Testis (tissue), 3 donors: Measurements from ENCODE around the gene OCA2. TPM values are rescaled to one million over a fixed set of nuclear protein-coding genes. Genes with fewer than 3 reads are reported as not detected.

Experiments used
- DNase-seq: peaks from one replicate; pipeline ENCODE4 v3.0.0-alpha.2; 2019
- H3K27ac ChIP-seq, 2 donors: fragments of 200-600 bp; sonication (generic); one replicate each; pipeline ENCODE4 v1.5.1; 2019
- H3K27me3 ChIP-seq: fragments of 200-600 bp; sonication (generic); one replicate; pipeline ENCODE4 v1.5.1; 2019
- H3K36me3 ChIP-seq: fragments of 200-600 bp; sonication (generic); one replicate; pipeline ENCODE4 v1.5.1; 2017; ENCODE audit warnings: low read depth; ENCODE audit errors: missing control alignments
- H3K4me1 ChIP-seq: fragments of 200-600 bp; sonication (generic); one replicate; pipeline ENCODE4 v1.5.1; 2019
- H3K4me3 ChIP-seq, 2 donors: fragments of 200-600 bp; sonication (generic); one replicate each; pipeline ENCODE4 v1.5.1; 2017 to 2019
- H3K9me3 ChIP-seq: fragments of 200-600 bp; sonication (generic); one replicate; pipeline ENCODE4 v1.5.1; 2017
- CTCF ChIP-seq, 3 experiments: fragments of 450-650 bp in 2 of 3; fragments of 200-600 bp in 1 of 3; sonication (generic) in 1 of 3; IDR thresholded peaks; one replicate each; pipeline ENCODE4 v1.5.1; 2016 to 2019; ENCODE audit warnings: antibody characterized with exemption in 3 of 3, mild to moderate bottlenecking in 2 of 3, moderate library complexity in 1 of 3
- POLR2A ChIP-seq: fragments of 450-650 bp; IDR thresholded peaks from one replicate; pipeline ENCODE4 v1.6.1; 2017; ENCODE audit warnings: antibody characterized with exemption, mild to moderate bottlenecking, moderate library complexity
- WGBS, 2 donors: methylation state at CpG; one replicate each; pipeline ENCODE4 v1.1.5; 2018; 5-methylcytosine and 5-hydroxymethylcytosine counted together
- intact Hi-C: fragments of 100-400 bp; cut with DNase I; formaldehyde crosslinking; loops from one replicate; pipeline ENCODE4 v1.15.1; 2023; ENCODE audit warnings: low total_unique reads
- polyA plus RNA-seq: library from polyadenylated mRNA; stranded (reverse); fragments of 350-450 nt; fragmentation: Illumina TruSeq; extraction: RNeasy Lipid Tissue Mini Kit (QIAGEN cat#74804); gene quantifications from one replicate; pipeline ENCODE4 v1.2.3, GENCODE V29; 2014; ENCODE audit warnings: low read depth, low replicate concordance; ENCODE audit not compliant: insufficient read depth
- total RNA-seq, 2 donors: library from RNA; depleted of rRNA; stranded (reverse); fragments of >200 nt; gene quantifications; one replicate each; pipeline ENCODE4 v1.2.3, GENCODE V29; 2016

Gene OCA2
- total and polyA plus RNA-seq, 3 donors from 2014 or later, result 2.6 to 7.2 (median 4.5) TPM

GRCh38 chr15:28093752-28094535 lies 5.2 kb downstream of the OCA2 start:
- peaks cover 20% of the 10 kb centered on the region for H3K4me1 ChIP-seq
- no peak for DNase-seq
- H3K9me3 ChIP-seq, result no peaks in the 10 kb centered on the region
- H3K27me3 ChIP-seq, result no peaks in the 10 kb centered on the region
- 51 to 59% methylated on average over 18 to 20 of the region's 20 CpGs for WGBS, 2 donors
- H3K36me3 ChIP-seq, result no peaks in the 10 kb centered on the region
- TF ChIP-seq POLR2A (no peak), CTCF (IDR thresholded peaks at IDR 0.05) (no peak)
- H3K27ac ChIP-seq, result no peak overlapping the region
- H3K4me3 ChIP-seq, result peak overlapping the region in 1 of 2 donors; percentile 49
- intact Hi-C loops, result no loop called here

- H3K27me3 ChIP-seq, result no peaks in the 10 kb centered on the region
- intact Hi-C loops, result no loop called here
- H3K4me1 ChIP-seq, result peaks cover 10% of the 10 kb centered on the region
These were observed 7.8 kb downstream of the OCA2 start for GRCh38 chr15:28091313-28091712.

GRCh38 chr15:28086175-28086703 lies 12.9 kb downstream of the OCA2 start:
- TF ChIP-seq CTCF (IDR thresholded peaks at IDR 0.05), result peak in 2 of 3 experiments; percentile 29 to 52
- TF ChIP-seq POLR2A, result no peak
- peak; percentile 65 for DNase-seq

More at GRCh38 chr15:28091313-28091712, 7.8 kb downstream of the OCA2 start:
- no peaks in the 10 kb centered on the region for H3K9me3 ChIP-seq
- no peaks in the 10 kb centered on the region for H3K36me3 ChIP-seq
- no peak overlapping the region for H3K27ac ChIP-seq
- no peak overlapping the region for H3K4me3 ChIP-seq
- 93 to 100% methylated on average over 2 of the region's 2 CpGs for WGBS, 2 donors
- no peak for DNase-seq
- no peak for TF ChIP-seq CTCF (IDR thresholded peaks at IDR 0.05)
- no peak for TF ChIP-seq POLR2A

GRCh38 chr15:28085489-28086174 lies 13.5 kb downstream of the OCA2 start:
- no peak for DNase-seq
- no peaks in the 10 kb centered on the region for H3K27me3 ChIP-seq
- H3K4me3 ChIP-seq, result no peak overlapping the region
- TF ChIP-seq CTCF (IDR thresholded peaks at IDR 0.05), result no peak
- no peak for TF ChIP-seq POLR2A
- no peaks in the 10 kb centered on the region for H3K36me3 ChIP-seq
- intact Hi-C loops, result no loop called here
- WGBS, 2 donors, result 76 to 88% methylated on average over 4 of the region's 4 CpGs
- no peak overlapping the region for H3K27ac ChIP-seq
- H3K4me1 ChIP-seq, result no peaks in the 10 kb centered on the region
- no peaks in the 10 kb centered on the region for H3K9me3 ChIP-seq

More at GRCh38 chr15:28086175-28086703, 12.9 kb downstream of the OCA2 start:
- intact Hi-C loops, result no loop called here
- WGBS, 2 donors, result 45 to 46% methylated on average over 2 of the region's 2 CpGs
- Histone ChIP-seq H3K4me3 (no peak overlapping the region), H3K27ac (no peak overlapping the region), H3K4me1 (no peaks in the 10 kb centered on the region), H3K27me3 (no peaks in the 10 kb centered on the region), H3K9me3 (no peaks in the 10 kb centered on the region), H3K36me3 (no peaks in the 10 kb centered on the region)
